Sciatic nerve (tissue), 2 donors: ENCODE results near the gene BST1. TPM values are rescaled to one million over a fixed set of nuclear protein-coding genes. Genes with fewer than 3 reads are reported as not detected.
"Not testable (repeated sequence)": the region's sequence is repeated elsewhere in the genome, so short reads cannot be mapped to it uniquely, and the experiment has no call there.

Experiments used
- ATAC-seq: fragments of 200-7000 bp; cut with Tn5 transposase; one replicate; pipeline ENCODE4 v1.9.1; 2020; ENCODE audit warnings: mild to moderate bottlenecking, moderate library complexity
- DNase-seq: peaks from one replicate; pipeline ENCODE4 v3.0.0-alpha.2; 2020; ENCODE audit warnings: low spot score
- intact Hi-C: fragments of 100-400 bp; cut with DNase I; formaldehyde crosslinking; loops from one replicate; pipeline ENCODE4 v1.14.2; 2022
- total RNA-seq: library from RNA; stranded (reverse); fragmentation: NEBNext Ultra II Directional; extraction: Animal tissue kit (Norgen Biotek cat#: 25700); gene quantifications from one replicate; pipeline ENCODE4 v1.2.1, GENCODE V29; 2021
- donor health status: DM: no; HTN: no; CAD: no.
- donor health status: DM: no; HTN: no; CAD: no.

BST1 gene
- total RNA-seq, 1 donor from 2014 or later, result 9.1 TPM

DNA sequence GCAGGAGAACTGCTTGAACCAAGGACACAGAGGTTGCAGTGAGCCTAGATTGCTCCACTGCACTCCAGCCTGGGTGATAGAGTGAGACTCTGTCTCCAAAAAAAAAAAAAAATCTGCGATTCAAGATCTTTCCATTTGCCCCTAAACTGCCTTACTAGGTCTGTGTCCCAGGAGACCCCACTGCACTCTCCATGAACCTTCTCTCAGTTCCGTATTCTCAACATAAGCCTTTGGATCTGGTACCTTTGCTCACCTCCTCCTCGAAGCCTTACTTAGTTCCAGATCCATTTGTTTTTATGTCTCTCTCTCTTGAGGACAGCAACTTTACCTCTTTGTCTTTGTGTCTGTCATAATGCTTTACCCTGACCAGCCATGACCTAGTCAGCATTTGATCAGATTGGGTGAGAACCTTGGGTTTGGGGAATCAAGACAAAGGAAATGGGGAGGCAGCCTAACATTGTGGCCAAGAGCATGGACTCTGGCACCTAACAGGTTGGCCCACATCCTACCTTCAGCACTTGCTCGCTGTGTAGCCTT is 33.7 kb downstream of the BST1 start:
- no peak for ATAC-seq
- intact Hi-C loops, result no loop called here
- DNase-seq, result no peak

GRCh38 chr4:15737255-15737654 is 34.4 kb downstream of the BST1 start:
- ATAC-seq, result no peak
- intact Hi-C loops, result no loop called here
- no peak for DNase-seq

DNA sequence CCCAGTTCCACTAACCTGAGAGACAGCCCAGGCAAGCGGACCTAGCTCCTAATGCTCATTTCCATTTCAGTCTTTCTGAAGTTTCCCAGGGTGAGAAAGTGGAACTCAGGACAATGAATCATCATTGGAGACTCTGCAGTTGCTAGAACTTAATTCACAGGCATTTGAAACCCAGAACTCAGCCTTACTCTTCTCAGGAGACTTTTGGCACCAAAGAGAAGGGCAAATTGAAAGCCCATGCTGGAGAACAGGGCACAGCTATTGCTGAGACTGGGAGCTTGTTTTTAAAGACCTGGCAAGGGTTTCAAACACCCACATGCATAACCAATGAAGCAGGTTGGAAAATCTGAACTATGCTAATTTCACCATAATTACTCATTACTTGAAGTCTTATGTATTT is 36.0 kb downstream of the BST1 start:
- intact Hi-C loops, result no loop called here
- ATAC-seq, result no peak
- no peak for DNase-seq

- ATAC-seq (no peak), DNase-seq (no peak)
- intact Hi-C loops, result no loop called here
These were observed 38.0 kb downstream of the BST1 start for GRCh38 chr4:15740764-15741404.

DNA sequence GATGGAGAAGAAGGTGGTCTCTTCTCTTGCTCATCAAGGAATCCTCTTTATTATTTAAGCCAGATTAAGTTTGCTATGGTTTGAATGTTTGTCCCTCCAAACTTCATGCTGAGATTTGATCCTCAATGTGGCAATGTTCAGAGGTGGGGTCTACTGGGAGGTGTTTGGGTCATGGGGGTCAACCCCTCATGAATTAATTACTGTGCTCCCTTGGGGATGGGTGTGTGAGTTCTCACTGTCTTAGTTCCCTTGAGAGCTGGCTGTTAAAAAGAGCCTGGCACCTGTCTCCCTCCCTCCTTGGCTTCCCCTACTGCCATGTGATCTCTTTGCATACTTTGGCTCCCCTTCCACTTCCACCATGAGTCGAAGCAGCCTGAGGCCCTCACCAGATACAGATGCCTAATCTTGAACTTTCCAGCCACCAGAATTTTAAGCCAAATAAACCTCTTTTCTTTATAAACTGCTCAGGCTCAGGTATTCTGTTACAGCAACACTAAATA is 39.3 kb downstream of the BST1 start:
- no peak for DNase-seq
- intact Hi-C loops, result no loop called here
- no peak for ATAC-seq

DNA sequence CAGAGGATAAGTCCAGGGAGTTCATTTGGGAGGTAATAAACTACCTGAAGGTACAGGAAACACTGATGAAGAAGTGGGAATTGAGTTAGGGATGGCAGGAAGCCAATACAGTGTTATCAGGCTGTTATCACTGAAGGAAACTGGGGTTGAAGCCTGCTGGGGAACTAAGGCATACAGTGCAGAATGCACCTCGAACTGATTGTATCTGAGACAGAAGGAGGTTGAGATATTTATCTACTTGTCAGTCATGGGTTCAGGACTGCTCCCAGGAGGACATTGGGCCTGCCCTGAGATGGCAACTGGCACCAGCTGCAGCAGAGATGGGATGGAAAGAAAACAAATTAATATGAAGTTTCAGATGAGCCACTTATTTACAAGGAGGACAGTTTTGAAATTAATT is 39.8 kb downstream of the BST1 start:
- intact Hi-C loops, result no loop called here
- DNase-seq (no peak), ATAC-seq (no peak)

- ATAC-seq (no peak), DNase-seq (no peak)
- intact Hi-C loops, result no loop called here
These were observed 41.2 kb downstream of the BST1 start for GRCh38 chr4:15744016-15744545.

DNA sequence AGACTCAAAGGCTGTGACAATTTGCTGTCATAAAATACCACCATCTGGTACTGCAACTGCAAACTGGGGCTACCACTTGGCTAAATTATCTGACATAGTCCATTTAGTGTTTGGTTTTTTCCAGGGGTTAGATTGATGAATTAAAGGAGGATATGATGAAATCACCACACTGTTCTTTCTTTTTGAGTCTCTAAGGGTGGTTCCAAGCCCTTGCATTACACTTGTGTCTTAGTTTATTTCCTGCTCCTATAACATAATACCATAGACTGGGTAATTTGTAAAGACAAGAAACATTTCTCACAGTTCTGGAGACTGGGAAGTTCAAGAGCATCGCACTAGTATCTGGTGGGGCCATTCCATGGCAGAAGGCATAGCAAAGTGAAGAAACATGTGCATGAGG is 43.2 kb downstream of the BST1 start:
- ATAC-seq (no peak), DNase-seq (no peak)
- intact Hi-C loops, result no loop called here

DNA sequence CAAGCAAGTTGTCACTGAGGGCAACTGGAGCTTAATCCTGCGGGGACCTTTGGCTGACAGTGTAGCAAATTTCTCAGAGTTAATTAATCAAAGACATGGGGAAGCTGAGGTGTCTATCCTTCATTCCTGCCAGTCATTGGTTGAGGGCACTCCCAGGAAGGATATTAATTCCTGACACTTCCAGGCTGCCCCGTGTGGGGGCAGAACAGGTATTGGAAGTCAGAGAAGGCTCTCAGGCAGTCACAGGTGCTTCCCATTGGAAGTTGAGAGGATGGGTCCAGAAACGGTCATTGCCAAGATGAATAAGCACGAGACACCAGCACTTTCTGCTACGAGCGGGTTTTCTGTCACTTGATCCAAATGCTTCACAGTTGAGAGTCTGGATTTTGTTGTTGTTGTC is 46.1 kb downstream of the BST1 start:
- intact Hi-C loops, result no loop called here
- no peak for ATAC-seq
- DNase-seq, result no peak

GRCh38 chr4:15751153-15751552 is 48.3 kb downstream of the BST1 start:
- ATAC-seq (no peak), DNase-seq (no peak)
- intact Hi-C loops, result no loop called here

DNA sequence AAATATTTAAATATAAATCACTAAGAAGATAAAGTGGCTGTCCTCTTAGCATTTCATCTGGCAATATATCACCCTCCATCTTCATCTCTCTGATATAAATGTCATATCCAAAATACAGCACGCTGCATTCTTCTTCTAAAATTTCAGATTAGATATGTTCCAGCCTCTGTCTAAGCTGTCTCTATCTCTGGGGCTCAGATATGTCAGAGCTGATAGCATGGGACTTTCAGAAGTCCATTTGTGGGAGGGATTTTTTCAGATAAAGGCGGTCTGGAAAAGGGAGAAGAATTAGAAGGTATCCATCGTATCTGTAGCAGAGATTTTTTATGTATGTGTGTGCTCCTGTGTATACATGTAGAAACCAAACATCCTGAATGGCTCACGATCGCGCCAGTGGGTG is 50.2 kb downstream of the BST1 start:
- intact Hi-C loops, result no loop called here
- ATAC-seq (no peak), DNase-seq (no peak)

GRCh38 chr4:15753786-15754185 is 50.9 kb downstream of the BST1 start:
- intact Hi-C loops, result no loop called here
- ATAC-seq (peak; percentile 76), DNase-seq (no peak)

GRCh38 chr4:15754323-15754722 is 51.5 kb downstream of the BST1 start:
- DNase-seq, result no peak
- ATAC-seq, result peak; percentile 55
- intact Hi-C loops, result no loop called here

DNA sequence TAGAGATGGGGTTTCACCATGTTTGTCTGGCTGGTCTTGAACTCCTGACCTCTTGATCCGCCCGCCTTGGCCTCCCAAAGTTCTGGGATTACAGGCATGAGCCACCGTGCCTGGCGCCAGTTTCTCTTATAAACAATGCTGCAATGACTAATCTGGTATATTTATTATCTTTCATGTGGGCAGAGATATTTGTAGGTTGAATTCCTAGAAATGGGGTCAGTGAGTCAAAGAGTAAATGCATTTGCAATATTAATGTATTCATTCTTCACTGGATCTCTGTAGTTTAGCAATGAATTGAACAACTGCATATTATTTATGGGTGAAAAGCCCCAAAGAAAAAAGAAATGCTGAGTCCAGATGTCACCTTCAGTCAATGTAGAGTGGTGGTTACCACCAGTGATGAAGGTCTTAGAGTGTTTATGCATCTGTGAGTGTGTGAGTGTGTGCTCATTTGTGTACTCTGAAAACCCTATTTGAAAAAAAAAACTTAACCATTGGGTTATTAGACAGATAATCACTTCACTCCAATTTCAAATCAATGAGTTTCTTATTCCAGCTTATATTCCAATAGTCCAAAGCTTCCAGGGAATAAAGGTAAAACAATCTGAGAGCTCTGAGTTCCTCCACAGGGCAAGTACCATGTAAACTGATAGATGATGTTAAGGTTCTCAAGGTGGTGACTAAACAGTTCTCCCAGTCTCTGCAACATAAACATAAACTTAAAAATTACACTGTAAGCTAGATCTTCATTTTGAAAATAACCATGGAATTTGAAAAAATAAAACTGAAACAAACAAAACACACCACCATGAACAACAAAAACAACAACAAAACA is 52.7 kb downstream of the BST1 start:
- no peak for ATAC-seq

GRCh38 chr4:15756361-15756861 is 53.5 kb downstream of the BST1 start:
- intact Hi-C loops, result no loop called here
- DNase-seq, result no peak
- ATAC-seq, result no peak

More for the DNA sequence above, 52.7 kb downstream of the BST1 start:
- DNase-seq, result no peak
- intact Hi-C loops, result no loop called here

- intact Hi-C loops, result no loop called here
- DNase-seq, result no peak
- no peak for ATAC-seq
These were observed 54.2 kb downstream of the BST1 start for GRCh38 chr4:15757054-15757453.

- DNase-seq (no peak), ATAC-seq (no peak)
- intact Hi-C loops, result no loop called here
These were observed 55.4 kb downstream of the BST1 start for GRCh38 chr4:15758294-15758693.

GRCh38 chr4:15762460-15762859 is 59.6 kb downstream of the BST1 start:
- intact Hi-C loops, result not testable (repeated sequence)

DNA sequence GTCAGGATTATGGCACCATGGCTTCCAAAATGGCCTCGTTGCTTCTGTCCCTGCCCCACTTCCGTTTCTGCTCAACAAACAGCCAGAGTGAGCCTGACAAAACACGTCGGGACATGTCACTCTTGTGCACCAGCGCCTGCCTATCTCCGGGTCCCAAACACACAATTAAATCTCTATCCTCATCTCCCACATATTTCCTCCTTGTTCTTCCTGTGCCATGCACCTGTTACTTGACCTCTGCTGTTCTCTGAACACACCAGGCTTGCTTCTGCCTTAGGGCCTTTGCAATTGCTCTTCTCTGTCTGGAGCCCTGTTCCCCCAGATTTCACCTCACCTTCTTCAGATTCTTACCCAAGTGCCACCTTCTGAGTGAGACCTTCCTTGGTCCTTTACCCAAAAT is 62.5 kb downstream of the BST1 start:
- no peak for DNase-seq
- no peak for ATAC-seq
- intact Hi-C loops, result no loop called here

More at GRCh38 chr4:15762460-15762859, 59.6 kb downstream of the BST1 start:
- DNase-seq, ATAC-seq: not testable (repeated sequence)
